HG03432 (cell line): ENCODE results near the gene CFAP61.
"Not testable (repeated sequence)": the region's sequence is repeated elsewhere in the genome, so short reads cannot be mapped to it uniquely, and the experiment has no call there.

Experiments used
- ATAC-seq: cut with Tn5 transposase; IDR thresholded peaks from one replicate; pipeline ENCODE4 v1.9.1; 2021; ENCODE audit warnings: mild to moderate bottlenecking, moderate library complexity; ENCODE audit not compliant: unreplicated experiment

Gene CFAP61

DNA sequence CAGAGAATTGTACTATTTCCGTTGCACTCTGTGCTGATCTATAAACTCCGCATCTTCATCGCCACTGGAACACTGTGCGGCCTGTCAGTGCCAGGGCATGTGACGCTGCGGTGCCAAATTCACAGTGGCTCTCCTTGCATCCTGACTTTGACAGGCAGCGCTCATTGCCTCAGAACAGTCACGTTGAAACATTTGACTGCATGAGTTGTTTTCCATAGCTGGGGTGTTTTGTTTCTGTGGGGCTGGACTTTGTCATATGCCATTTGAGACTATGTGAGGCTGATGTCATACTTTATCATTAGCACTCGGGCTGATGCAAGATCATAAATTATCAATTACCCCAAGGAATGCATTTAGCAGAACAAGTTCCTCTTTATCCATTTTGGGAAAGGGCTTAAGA is 32.7 kb downstream of the CFAP61 start:
- no peak for ATAC-seq

DNA sequence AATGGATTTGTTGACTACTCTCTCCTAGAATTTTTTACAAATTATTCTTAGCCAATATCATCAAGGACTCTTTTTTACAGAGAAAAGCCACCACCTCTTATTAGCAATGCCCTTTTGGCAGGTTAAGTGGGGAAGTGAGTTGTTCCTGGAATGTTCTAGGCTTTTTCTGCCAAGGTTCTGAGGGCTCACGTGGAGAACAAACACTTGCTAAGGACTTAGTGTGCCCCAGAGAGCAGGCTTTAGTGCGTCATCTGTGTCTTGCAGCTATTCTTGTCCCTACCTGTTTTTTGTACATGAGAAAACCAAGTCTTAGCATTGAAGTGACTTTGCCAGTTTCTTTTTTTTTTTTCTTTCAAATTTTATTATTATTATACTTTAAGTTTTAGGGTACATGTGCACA is 33.5 kb downstream of the CFAP61 start:
- ATAC-seq: no peak

- no peak for ATAC-seq
Observed at GRCh38 chr20:20089018-20089417, 36.7 kb downstream of the CFAP61 start.

DNA sequence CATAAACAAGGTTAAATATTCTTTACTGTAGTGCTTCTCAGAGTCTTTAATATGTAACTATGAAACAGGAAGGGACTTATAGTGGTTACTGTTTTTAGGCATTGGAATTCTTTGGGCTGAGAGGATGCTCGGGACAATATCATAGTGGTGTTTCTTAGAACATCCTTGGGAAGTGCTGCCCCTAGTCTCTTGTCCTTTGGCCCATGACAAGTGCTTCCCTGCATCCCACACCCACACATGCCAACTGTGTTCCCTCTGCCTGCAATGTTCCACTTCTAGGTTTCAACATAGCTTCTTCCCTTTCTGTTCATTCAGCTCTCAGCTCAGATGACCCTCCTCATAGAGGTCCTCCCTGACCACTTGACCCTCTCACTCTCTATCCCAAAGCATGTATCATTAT is 37.6 kb downstream of the CFAP61 start:
- no peak for ATAC-seq

- ATAC-seq: no peak
Observed at GRCh38 chr20:20092827-20093226, 40.5 kb downstream of the CFAP61 start.

DNA sequence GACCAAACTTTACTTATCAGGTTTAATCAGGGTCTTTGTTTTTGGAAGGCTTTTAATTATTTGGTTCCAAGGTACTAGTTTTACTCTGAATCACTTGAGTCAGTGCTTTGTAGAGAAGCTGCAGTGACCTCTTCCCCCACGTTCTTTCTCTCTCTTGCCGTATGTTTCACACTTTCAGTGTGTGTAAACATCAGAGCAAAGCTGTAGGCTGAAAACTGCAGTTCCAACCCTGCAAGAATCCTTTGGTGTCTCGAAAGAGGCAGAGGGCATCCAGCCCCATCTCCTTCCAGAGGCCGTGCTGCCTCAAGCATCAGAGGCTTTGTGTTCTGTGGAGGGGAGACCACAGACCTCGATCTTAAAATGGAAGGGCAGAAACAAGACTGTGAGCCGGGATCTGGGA is 42.1 kb downstream of the CFAP61 start:
- no peak for ATAC-seq

DNA sequence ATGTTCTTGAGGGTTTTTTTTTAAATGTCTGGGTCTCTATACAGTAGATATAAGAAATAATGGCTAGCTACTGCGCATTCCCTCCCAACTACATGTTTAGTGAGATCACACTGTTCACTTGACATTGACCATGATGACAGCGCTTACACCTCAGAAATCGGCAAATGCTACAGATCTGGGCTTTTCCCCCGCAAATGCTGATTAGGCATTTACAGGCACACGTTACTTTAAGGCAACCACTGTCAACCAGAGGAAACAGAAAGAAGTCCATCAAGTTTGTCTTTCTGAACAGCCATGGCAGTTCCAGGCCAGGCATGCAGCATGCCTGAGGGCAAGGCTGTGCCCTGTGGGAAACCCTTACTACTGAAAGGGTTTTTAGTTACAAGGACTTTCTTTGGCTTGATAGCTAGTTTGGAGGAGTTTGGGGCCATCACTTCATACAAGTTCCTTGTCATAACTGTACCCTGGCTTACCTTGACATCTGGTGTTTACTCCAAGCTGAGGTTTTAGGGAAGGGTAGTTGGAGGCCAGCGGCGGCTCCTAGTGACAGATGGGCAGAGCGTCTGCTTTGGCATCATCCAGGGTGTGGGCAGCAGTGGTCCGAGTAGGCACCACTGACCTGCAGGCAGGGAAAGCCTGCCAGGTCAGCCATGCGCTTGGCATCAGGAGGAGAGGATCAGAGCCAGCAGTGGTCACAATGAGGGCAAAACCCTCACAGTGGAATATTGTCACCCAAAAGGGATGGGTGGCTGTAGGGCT is 43.0 kb downstream of the CFAP61 start:
- no peak for ATAC-seq

GRCh38 chr20:20096421-20096820 is 44.1 kb downstream of the CFAP61 start:
- ATAC-seq: no peak

DNA sequence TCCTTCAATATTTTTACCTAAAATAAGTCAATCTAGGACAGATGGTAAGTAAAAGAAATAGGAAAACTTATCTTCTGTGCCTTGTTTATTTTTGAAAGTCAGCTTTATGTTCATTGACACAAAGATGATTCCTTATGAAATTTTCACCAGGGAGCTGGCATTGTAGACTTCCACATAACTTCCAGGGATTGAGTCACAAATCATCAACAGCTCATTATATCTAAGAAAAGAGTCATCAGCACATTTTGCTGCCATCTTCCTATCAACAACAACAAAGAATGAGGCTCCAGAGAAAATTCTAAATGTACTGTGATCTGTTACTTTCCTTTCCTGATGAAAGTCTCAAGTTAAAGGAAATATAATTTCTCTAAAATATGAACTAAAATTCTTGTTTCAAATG is 48.5 kb downstream of the CFAP61 start:
- no peak for ATAC-seq

- no peak for ATAC-seq
Observed at GRCh38 chr20:20102163-20102562, 49.8 kb downstream of the CFAP61 start.

DNA sequence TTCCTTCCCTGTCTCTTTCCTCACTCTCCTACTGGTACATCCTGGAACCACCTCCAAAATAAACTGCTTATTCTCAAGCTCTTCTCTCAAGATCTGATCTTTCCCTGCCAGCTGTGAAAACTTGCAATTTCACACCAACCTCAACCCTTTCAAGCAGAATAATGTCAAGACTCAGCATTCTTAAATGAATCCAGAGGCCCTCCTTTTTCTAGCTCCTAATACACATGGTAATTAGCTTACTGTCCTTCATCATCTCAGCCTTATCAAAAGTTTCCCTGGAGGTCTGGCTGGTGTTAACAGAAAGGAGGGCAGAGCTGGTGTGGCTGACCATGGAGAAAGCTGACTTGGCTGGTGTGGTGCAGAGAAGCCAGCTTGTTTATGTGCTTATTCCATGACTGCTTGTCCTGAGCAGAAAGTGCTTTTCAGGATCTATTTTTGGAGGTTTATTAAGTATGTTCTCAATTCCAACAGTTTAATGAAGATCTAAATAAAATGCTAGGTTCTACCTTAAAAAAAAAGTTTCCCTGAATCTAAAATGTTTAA is 50.5 kb downstream of the CFAP61 start:
- no peak for ATAC-seq

- no peak for ATAC-seq
Observed at GRCh38 chr20:20103486-20103885, 51.2 kb downstream of the CFAP61 start.

DNA sequence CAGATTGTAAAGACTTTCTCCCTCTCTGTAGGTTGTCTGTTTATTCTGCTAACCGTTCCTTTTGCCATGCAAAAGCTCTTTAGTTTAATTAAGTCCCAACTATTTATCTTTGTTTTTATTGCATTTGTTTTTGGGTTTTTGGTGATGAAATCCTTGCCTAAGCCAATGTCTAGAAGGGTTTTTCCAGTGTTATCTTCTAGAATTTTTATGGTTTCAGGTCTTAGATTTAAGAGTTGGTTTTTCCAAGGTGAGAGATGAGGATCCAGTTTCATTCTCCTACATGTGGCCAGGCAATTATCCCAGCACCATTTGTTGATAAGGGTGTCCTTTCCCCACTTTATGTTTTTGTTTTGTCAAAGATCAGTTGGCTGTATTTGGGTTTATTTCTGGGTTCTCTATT is 70.9 kb downstream of the CFAP61 start:
- ATAC-seq: not testable (repeated sequence)

DNA sequence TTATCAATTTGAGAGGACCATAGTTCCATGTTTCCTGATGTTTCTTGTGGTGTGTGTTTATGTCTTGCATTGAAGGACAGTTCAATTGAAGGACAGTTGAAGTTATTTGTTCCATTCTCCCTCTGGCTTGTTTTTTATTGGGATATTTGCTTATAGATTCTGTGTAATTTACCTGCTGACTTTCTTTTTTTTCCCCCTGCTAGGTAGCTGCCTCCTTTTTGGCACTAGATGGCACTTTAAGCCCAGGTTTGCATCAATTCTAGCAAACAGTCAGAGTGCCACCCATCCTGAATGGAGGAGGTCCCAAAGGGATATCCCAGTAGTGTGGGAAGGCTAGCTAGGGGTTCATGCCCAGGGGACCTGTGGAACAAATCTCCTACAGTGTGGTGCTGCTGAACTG is 78.1 kb downstream of the CFAP61 start:
- ATAC-seq: no peak

- no peak for ATAC-seq
Observed at GRCh38 chr20:20134941-20135575, 82.7 kb downstream of the CFAP61 start.

- no peak for ATAC-seq
Observed at GRCh38 chr20:20136313-20136712, 84.0 kb downstream of the CFAP61 start.

GRCh38 chr20:20137851-20138250 is 85.5 kb downstream of the CFAP61 start:
- no peak for ATAC-seq

GRCh38 chr20:20138301-20139064 is 86.2 kb downstream of the CFAP61 start:
- no peak for ATAC-seq

GRCh38 chr20:20139403-20139802 is 87.1 kb downstream of the CFAP61 start:
- no peak for ATAC-seq

DNA sequence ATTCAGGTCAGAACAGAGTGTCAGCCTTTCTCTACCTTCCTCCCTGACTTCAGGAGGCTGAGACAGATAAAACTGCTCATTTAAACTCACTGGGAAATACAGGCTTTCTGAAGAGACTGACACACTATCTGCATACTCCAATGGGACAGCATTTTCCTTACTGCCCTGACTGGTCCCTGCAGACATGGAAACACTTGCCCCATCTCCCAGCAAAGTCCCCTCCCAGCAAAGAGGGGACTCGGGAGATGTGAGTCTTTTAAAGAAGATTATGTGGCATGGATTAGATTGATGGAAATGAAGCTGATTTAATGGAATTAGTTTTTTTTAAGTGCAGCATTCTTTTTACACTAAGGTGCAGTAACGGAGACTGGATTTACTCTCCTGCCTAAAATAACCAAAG is 90.8 kb downstream of the CFAP61 start:
- ATAC-seq: no peak

DNA sequence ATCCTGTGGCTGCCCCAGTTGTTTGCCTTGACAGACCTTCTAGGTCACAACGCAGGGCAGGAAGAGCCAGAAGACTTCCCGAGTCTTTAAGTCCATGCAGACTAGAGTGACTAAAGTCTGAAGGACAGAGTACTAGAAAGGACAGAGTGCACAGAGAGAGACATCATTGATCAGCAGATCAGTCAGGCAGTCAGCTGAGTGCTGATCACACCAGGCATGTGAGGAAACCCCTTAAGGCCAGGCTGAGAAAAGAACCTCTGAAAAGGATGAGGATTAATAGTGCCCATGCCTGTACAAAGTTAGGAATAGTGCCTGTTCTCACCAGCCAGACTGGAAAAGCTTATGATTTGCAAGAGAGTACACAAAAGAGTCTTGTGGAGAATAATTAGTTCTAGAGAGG is 91.3 kb downstream of the CFAP61 start:
- no peak for ATAC-seq

GRCh38 chr20:20148779-20149178 is 96.4 kb downstream of the CFAP61 start:
- no peak for ATAC-seq
